Measurements from ENCODE around the gene SIK3. TPM values are rescaled to one million over a fixed set of nuclear protein-coding genes. Genes with fewer than 3 reads are reported as not detected.

The SIK3 gene
- total RNA-seq, 1 donor from 2014 or later = 19.5 TPM

DNA sequence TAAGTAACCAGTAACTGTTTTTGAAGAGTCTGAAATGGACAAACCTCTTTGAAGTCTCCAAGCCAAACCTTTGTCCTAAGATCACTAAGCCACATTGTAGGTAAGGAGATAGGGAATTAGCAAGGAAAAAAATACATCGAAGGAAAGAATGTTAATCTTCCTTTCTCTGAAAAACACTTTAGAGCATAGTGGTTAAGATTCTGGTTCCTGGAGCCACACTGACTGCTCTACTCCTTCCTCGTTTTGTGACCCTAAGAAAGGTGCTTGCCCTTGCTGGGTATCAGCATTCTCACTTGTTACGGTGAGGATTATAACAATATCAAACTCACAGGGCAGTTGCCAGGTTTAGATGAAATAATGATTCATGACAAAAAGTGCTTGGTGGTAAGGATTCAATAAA, 104.0 kb downstream of the SIK3 start:
- Mint-ChIP-seq H3K4me3 (ENCODE audit: unreplicated experiment) (no peak overlapping the region), H3K4me1 (ENCODE audit: low read depth) (peaks cover 20% of the 10 kb centered on the region), H3K27ac (ENCODE audit: unreplicated experiment) (no peak overlapping the region), H3K27me3 (ENCODE audit: low read depth) (no peaks in the 10 kb centered on the region), H3K36me3 (ENCODE audit: low read depth) (no peaks in the 10 kb centered on the region), H3K9me3 (ENCODE audit: low read depth) (no peaks in the 10 kb centered on the region)
- DNase-seq (ENCODE audit: low spot score) = no peak
- TF ChIP-seq, protein P1, sequence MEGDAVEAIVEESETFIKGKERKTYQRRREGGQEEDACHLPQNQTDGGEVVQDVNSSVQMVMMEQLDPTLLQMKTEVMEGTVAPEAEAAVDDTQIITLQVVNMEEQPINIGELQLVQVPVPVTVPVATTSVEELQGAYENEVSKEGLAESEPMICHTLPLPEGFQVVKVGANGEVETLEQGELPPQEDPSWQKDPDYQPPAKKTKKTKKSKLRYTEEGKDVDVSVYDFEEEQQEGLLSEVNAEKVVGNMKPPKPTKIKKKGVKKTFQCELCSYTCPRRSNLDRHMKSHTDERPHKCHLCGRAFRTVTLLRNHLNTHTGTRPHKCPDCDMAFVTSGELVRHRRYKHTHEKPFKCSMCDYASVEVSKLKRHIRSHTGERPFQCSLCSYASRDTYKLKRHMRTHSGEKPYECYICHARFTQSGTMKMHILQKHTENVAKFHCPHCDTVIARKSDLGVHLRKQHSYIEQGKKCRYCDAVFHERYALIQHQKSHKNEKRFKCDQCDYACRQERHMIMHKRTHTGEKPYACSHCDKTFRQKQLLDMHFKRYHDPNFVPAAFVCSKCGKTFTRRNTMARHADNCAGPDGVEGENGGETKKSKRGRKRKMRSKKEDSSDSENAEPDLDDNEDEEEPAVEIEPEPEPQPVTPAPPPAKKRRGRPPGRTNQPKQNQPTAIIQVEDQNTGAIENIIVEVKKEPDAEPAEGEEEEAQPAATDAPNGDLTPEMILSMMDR (IDR thresholded peaks at IDR 0.05) = no peak

DNA sequence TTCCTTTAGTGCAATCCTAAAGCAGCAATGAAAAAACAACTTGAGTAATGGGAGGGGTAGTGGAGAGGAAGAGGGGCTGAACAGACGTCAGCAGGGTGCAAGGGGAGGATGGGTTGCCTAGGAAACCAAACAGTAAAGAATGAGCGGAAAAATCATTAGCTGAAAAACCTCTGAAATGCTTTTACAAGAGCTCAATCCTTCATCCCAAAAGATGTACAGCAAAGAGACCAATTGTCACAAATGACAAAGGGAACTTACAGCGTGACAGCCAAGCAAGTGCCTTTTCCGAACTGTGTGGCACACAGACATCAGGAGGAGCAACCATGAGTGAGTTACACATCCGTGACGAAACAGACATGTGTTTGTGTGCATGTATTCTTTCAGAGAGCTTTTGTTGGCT, 104.6 kb downstream of the SIK3 start:
- Mint-ChIP-seq H3K27me3 (ENCODE audit: low read depth) (no peaks in the 10 kb centered on the region), H3K4me3 (ENCODE audit: unreplicated experiment) (no peak overlapping the region), H3K9me3 (ENCODE audit: low read depth) (no peaks in the 10 kb centered on the region), H3K27ac (ENCODE audit: unreplicated experiment) (peak overlapping the region; percentile 45), H3K36me3 (ENCODE audit: low read depth) (no peaks in the 10 kb centered on the region), H3K4me1 (ENCODE audit: low read depth) (peaks cover 24% of the 10 kb centered on the region)
- TF ChIP-seq, protein P1 (IDR thresholded peaks at IDR 0.05) = no peak
- no peak for DNase-seq (ENCODE audit: low spot score)

DNA sequence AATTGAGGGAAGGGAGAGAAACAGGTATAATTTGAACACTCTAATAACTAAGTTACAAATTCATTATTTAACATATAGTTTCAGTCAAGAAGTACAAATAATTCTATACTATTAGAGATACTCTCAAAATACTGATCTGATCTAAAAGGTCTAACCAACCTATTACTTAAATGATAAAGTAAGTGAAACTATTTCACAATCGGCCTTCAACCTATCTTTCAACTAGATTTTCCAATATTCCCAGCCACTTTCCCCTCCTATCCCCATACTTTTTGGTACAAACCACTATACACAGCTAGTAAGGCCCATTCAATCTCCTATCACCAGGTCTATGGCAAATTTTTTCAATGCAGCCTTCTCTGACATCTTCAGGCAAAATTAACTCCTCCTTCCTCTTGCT, 106.7 kb downstream of the SIK3 start:
- Mint-ChIP-seq H3K27ac (ENCODE audit: unreplicated experiment) (no peak overlapping the region), H3K4me3 (ENCODE audit: unreplicated experiment) (no peak overlapping the region), H3K4me1 (ENCODE audit: low read depth) (peaks cover 35% of the 10 kb centered on the region), H3K9me3 (ENCODE audit: low read depth) (no peaks in the 10 kb centered on the region), H3K36me3 (ENCODE audit: low read depth) (no peaks in the 10 kb centered on the region), H3K27me3 (ENCODE audit: low read depth) (no peaks in the 10 kb centered on the region)
- no peak for DNase-seq (ENCODE audit: low spot score)
- TF ChIP-seq, protein P1 (IDR thresholded peaks at IDR 0.05) = no peak

DNA sequence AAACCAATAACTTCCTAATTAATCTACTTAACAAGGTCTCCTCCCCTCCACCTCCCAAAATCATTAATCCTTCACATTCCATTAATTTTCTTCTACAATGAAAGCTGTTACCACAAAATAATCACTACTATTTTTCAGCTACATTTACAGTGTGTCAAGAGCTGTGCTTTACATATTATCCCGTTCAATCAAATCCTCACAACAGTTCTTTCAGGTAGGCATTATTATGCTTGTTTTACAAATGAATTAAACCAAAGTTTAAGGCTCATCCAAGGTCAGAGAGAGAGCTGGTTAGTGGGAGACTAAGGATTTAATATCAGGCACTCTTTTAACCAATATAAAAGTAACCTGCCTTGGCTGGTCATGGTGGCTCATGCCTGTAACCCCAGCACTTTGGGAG, 107.4 kb downstream of the SIK3 start:
- no peak overlapping the region for H3K27ac Mint-ChIP-seq (ENCODE audit: unreplicated experiment)
- H3K4me3 Mint-ChIP-seq (ENCODE audit: unreplicated experiment) = no peak overlapping the region
- peaks cover 38% of the 10 kb centered on the region for H3K4me1 Mint-ChIP-seq (ENCODE audit: low read depth)
- H3K36me3 Mint-ChIP-seq (ENCODE audit: low read depth) = no peaks in the 10 kb centered on the region
- no peak for DNase-seq (ENCODE audit: low spot score)
- TF ChIP-seq, protein P1 (IDR thresholded peaks at IDR 0.05) = no peak
- H3K27me3 Mint-ChIP-seq (ENCODE audit: low read depth) = no peaks in the 10 kb centered on the region
- no peaks in the 10 kb centered on the region for H3K9me3 Mint-ChIP-seq (ENCODE audit: low read depth)

DNA sequence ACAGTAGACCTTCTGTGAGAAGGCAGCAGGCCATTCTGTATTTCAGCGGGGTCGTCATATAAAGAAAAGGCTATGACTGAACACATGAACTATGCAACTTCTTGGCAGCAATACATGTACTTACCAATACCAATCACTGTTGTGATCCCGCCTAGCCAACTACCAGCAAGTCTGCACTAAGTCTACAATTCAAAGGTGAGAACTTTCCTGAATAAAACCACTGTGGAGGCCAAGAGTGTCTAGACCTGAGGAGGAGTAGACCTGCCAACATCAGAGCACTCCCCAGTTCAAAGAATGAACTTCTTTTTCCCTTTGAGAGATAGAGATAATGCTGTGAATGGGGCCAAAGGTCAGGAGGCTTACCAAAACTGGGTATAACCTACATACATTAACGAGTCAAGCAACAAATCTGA, 108.2 kb downstream of the SIK3 start:
- Mint-ChIP-seq H3K4me3 (ENCODE audit: unreplicated experiment) (no peak overlapping the region), H3K27me3 (ENCODE audit: low read depth) (no peaks in the 10 kb centered on the region), H3K27ac (ENCODE audit: unreplicated experiment) (peak overlapping the region; percentile 24), H3K36me3 (ENCODE audit: low read depth) (no peaks in the 10 kb centered on the region), H3K4me1 (ENCODE audit: low read depth) (peaks cover 39% of the 10 kb centered on the region), H3K9me3 (ENCODE audit: low read depth) (no peaks in the 10 kb centered on the region)
- TF ChIP-seq, protein P1 (IDR thresholded peaks at IDR 0.05) = no peak
- DNase-seq (ENCODE audit: low spot score) = no peak

All from chondrocyte (in vitro differentiated cells).